Right ventricle myocardium superior (tissue), 1 donor: ENCODE results near the gene DSCAML1. TPM values are rescaled to one million over a fixed set of nuclear protein-coding genes. Genes with fewer than 3 reads are reported as not detected.

Experiments
- ATAC-seq: fragments of 200-7000 bp; cut with Tn5 transposase; one replicate; pipeline ENCODE4 v1.9.1; 2020; ENCODE audit warnings: mild to moderate bottlenecking; ENCODE audit not compliant: poor library complexity
- DNase-seq: peaks from one replicate; pipeline ENCODE4 v3.0.0-alpha.2; 2020
- intact Hi-C: fragments of 100-400 bp; cut with DNase I; formaldehyde crosslinking; loops from one replicate; pipeline ENCODE4 v1.11.2; 2022
- total RNA-seq: library from RNA; stranded (reverse); fragmentation: NEBNext Ultra II Directional; extraction: Animal tissue kit (Norgen Biotek cat#: 25700); gene quantifications from one replicate; pipeline ENCODE4 v1.2.1, GENCODE V29; 2021
- donor health status: DM: no; HTN: yes; CAD: no; lungs with severe emphysema.

The DSCAML1 gene
- total RNA-seq, 1 donor from 2014 or later = 0.83 TPM

DNA sequence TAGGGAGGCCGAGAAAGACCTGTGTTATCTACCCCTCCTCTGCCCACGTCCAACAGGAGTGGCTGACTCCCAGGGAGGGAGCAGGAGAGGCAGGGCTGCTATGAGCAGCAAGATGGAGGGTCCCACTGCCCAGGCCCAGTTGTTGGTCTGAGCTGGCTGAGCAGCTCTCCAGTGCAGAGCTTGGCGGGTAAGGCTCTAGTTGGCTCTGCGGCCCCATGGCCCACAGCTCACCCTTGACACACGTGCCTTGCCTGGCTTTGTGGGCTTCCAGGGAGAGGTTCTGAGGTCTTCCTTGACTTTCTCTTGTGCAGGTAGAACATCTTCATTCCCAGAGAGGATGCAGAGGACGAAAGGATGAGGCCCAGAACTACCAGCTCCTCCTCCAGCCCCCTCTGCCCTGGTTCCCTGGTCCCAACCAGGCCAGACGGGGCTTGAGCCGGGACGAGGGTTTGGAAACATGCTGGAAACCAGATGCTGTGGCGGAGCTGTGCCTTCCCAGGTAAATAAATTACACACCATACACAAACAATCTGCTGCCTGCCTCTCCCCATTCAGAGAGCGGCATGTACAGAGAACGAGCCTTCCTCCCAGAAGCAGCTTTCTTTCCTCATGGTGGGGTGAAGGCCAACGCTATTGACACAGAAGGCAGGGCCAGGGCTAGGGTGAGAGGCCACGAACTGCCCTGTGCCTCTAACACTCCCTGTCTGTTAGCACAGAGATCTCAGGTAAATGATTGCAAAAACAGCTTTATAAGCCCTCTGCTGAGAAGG lies 48.1 kb downstream of the DSCAML1 start:
- DNase-seq (no peak), ATAC-seq (no peak)
- intact Hi-C loops = no loop called here

DNA sequence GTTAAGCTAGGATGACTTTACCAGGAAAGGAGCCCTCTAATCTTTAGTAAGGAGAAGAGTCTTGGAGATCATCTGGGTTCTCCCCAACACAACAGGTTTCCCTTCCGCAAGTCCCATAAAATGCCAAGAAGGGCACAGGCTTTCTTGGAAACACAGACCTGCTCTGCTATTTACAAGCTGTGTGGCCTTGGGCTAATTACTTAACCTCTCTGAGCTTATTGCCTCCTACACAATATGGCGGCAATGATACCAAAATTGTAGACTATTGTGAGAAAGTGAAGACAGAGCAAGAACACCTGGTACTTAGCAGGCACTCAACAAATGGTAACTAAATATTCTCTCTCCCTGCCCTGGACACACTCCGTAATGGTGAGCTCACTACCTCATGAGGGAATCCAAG lies 49.1 kb downstream of the DSCAML1 start:
- intact Hi-C loops = no loop called here
- DNase-seq (no peak), ATAC-seq (no peak)

DNA sequence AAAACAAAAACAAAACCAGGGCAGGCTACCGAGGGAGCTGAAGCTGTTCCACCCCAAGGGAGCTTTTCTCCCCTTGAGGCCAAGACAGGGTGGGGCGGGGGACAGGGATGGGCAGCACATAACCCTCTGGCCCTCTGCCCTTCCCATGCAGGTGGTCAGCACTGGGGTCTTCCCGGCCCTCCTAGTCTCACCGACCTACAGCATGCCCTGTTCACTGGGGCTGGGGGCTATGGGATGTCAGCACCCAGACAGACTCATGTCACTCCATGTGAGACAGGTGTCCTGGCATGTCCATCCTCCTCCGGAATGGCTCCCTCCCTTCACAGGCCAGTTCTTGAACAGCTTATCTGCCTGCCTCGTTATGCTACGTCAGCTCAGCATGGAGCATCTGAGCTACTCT lies 51.7 kb downstream of the DSCAML1 start:
- ATAC-seq = no peak
- intact Hi-C loops = no loop called here
- no peak for DNase-seq

DNA sequence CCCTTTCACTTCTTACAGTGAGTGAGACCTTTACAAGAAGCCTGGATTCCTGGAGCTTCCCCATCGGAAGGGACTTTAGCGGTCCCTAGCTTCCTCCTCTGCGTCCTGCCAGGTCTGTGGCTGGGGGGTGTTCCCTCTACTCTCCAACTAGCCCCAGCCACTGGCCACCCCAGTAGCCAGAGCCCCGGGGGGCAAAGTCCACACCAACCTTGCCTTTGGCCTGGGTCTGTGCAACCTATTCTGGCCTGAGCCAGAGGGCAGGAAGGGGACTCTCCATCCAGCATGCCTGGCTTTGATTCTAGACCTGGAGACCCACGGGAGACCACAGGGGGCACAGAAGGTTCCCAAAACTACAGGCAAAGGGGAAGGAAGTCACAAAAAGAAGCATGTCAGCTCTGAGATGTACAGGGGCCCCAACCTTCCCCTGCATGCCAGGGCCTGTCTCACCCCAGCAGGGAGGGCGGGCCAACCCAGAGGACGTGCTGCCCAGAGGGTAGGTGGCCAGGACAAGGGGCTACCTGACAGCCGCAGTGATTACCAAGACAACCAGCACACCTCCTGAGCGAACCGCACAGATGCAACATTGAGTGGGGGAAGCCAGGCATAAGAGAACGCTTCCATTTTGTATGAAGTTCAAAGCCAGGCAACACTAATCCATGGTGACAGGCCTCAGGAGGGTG lies 52.4 kb downstream of the DSCAML1 start:
- intact Hi-C loops = no loop called here
- no peak for ATAC-seq
- no peak for DNase-seq

DNA sequence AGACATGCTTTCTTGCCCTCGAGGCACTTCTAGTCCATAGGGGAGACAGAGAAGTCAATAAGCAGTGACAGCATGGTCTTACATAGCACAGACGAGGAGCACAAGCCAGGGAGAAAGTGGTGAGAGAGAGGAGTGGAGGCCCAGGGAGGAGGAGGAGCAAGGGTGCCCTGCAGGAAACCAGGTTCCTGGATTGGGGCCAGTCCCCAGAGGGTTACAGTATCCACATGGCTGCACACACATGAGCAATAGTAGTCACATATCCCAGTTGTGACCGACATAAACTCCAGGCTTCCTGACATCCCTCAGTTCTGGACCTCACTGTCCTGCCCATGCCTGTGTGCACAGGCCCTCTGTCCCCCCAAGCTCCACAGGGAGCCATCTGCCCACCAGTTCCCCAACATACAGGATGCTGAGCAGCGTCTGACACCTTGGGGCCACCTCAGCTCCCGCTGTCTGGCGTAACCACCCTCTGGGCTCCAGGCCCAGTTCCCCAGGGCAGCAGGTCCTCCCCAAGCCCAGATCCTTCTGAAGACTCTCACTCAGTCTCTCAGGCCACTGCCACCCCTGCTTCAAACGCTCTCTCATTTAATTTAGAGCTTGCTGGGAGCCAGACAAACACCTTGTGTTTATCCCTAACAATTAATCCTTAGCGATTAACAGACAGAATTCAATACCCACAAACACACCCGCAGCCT lies 53.7 kb downstream of the DSCAML1 start:
- ATAC-seq (no peak), DNase-seq (no peak)
- intact Hi-C loops = no loop called here

DNA sequence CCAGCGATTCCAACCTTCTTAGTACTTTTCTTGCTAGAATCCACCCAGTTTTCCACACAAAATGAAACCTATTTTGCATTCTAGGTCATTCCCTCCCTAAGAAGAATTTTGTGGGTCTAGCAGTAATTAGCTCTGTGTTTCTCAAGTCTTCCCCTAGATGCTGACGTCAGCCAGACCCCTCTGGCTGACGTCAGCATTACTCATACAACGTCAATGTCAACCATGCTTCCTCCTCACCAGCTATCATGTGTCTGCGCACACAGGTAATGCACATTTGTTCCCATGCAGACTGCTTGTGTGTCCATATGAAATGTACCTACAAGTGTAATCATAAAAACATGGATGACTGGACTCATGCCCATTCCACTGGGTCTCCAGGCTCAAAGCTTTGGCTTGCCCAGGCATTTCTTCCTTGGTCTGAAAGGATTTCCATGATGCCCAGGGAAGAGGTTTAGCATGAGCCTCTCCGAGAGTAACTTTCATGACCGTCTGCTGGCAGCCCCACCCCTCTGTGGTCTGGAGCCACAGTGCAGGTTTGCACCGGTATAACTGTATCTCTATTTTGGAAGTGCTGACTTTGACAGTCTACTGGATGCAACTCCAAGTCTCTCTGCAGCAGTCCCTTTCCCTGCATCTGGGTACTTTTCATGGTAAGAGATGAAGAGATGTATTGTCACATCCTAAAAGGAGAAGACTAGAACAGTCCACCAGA lies 58.6 kb downstream of the DSCAML1 start:
- DNase-seq (no peak), ATAC-seq (no peak)
- intact Hi-C loops = no loop called here

DNA sequence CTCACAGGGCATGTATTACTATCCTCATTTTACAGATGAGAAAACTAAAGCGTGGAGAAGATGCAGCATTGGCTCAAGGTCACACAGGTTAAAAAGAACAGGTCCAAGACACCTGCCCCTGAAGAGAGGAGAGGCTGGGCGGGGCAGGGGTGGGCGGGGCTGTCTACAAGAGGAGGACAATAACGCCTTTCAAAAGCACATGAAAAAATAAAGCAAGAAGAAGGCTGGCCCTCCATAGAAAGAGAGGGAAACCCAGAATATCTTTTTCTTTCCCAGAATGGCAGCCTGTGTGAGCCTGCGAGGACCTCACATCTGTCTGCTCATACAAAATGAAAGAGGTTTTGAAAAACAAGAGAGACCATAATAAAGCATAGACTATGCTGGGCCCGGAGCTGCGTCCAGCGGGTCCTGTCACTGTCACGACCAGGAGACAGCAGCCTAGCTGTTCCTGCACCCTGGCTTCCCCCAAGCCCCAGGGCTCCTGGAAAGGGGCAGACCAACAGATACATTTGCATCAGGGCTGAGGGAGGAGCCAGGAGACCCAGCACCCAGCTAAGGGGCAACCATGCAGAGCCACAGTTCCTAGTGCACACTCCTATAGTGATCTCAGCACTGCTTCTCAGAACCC lies 61.6 kb downstream of the DSCAML1 start:
- no peak for ATAC-seq
- DNase-seq = no peak
- intact Hi-C loops = no loop called here

DNA sequence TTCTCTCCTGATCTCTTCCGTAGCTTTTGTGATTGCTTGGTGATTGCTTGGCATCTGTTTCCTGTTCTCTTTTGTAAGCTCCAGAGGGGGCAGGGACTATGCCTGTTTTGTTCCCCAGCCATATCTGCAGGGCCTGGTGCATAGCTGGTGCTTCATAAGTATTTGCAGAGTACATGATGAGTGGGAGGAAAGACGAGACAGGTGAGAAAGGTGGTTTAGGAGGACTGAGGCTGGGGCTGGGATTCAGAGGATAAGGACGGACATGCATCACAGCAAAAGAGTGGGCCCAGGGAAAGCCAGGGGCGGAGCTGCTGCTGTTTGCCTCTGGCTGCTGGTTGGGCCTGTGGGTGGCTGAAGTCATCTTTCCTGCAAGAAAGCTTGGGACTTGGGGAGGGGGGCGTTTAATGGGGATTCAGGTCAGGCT lies 62.4 kb downstream of the DSCAML1 start:
- ATAC-seq (no peak), DNase-seq (no peak)
- intact Hi-C loops = no loop called here

DNA sequence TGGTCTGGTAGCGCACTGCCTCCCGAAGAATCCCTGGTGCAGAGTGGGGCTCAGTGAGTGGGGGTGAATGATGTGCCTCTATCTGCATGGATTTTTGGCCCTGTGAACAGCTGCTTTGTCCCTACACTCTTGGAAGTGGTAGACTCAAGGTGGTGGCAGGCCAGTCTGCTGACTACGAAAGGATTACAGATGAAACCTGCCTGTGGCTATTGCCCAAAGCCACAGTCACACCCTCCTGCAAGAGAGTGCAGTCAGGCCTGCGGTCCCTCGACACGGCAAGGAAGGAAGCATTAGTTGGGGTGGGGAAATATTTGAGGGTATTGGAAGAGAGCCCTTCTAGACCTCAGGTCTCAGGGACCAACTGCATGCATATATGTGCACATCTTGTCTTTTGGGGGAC lies 63.7 kb downstream of the DSCAML1 start:
- intact Hi-C loops = no loop called here
- ATAC-seq (no peak), DNase-seq (no peak)

DNA sequence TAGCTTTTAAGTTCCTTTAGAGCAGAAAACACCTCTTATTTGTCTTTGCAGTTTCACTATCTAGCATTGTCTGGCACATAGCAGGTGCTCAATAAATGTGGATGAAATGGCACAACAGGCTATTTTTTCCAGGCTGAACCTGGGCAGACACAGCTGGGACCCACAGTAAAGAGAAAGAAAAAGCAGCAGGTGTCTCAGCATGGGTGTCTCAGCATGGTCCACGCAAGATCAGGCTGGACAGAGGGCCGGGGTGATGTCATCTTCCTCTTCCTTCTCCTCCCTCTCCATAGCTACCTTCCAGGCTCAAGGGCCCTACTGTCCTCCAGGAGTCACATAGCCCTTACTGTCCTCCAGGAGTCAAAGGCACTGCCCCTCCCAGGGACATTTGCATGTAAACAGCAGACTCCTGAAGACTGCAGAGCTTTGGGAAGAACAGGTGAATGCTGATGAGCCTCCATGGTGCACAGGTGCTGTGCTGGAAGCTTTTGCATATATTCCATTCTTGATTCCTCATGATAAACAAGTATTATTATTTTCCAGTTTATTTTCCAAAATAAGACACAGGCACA lies 65.2 kb downstream of the DSCAML1 start:
- ATAC-seq (no peak), DNase-seq (no peak)
- intact Hi-C loops = no loop called here

DNA sequence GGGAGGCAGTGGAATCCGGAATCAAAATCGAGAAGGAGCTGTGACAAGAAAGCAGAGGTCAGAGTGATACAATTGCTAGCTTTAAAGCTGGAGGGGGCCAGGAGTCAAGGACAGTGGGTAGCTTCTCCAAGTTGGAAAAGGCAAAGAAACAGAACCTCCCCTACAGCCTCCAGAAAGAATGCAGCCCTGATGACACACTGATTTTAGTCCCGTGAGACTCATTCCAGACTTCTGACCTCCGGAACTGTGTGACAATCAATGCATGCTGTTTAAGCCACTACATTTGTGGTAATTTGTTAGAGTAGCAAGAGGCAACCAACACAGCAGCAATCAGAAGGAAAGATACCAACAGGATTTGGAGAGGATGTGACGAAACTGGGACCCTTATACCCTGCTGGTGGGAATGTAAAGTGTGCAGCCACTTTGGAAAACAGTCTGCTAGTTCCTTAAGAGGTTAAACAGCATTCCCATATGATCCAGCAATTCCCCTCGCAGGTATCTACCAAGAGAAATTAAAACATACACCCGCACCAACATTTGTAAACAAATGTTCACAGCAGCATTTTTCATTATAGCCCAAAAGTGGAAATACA lies 66.7 kb downstream of the DSCAML1 start:
- intact Hi-C loops = no loop called here
- ATAC-seq (no peak), DNase-seq (no peak)

DNA sequence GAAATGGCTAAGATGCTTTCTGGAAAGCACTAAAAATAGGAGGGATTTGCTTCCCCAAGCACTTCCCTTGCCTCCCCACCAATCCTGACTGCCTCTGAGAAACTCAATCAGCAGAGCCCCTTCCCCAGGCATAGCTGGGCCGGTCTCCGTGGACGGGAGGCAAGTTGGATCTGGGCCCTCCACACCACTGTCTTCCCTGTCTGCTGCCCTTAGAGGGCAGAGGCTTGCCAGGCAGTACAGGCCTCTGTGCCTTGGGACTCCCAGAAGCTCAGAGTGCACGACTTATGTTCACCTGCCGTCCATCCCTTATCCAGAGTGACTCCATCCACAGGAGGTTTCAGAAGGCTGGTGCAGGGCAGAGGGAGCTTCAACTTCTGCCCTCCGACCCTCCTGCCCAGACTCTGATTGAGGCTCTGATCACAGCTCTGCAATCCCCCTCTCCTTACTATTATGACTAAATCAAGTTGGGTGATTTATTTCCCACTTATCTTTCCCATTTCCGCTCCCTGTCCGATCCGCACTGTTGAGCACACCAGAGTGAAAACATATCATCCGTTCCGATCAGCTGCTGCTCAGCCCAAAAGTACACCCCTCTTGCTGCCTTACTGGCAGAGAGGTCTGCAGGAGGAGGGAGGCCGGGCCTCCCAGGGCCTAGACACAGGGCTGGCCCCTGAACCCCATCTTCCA lies 71.8 kb downstream of the DSCAML1 start:
- intact Hi-C loops = no loop called here
- ATAC-seq (no peak), DNase-seq (no peak)

DNA sequence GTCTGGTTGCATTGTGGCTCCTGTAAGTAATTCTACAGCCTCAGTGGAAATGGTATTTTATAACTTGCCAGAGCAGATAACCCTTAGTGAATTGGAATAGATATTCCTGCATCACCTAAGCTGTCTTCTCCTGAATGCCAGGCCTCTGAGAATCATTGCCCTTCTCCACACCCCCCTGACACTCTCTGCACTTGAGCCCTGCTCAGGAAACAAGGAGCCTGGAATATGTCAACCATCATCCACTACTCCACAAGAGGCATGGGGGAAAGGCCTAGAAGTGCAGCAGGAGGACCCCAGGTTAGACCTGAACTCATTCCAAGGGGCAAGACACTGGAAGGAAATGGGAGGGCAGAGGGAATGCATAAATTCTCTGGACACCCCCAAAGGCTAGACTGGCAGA lies 72.4 kb downstream of the DSCAML1 start:
- intact Hi-C loops = no loop called here
- DNase-seq (no peak), ATAC-seq (no peak)

DNA sequence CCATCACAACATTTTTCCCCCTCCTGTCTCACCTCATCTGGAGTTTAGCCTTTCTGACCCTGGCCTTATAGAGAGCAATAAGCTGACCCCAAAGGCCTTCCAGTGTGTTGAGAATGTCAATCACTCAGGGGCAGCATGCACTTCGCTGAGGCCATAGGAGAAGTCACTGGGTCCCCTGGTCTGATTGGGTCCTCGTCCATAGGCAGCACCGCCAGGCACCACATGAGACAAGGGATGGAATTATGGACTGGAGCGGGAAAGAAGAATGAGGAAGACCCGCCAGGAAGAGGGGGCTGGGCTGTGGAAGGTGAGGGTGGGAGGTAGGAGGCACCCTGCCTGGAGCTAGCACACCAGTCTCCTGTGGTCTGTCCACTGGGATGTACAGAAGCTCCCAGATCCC lies 72.9 kb downstream of the DSCAML1 start:
- DNase-seq (no peak), ATAC-seq (no peak)
- intact Hi-C loops = no loop called here

DNA sequence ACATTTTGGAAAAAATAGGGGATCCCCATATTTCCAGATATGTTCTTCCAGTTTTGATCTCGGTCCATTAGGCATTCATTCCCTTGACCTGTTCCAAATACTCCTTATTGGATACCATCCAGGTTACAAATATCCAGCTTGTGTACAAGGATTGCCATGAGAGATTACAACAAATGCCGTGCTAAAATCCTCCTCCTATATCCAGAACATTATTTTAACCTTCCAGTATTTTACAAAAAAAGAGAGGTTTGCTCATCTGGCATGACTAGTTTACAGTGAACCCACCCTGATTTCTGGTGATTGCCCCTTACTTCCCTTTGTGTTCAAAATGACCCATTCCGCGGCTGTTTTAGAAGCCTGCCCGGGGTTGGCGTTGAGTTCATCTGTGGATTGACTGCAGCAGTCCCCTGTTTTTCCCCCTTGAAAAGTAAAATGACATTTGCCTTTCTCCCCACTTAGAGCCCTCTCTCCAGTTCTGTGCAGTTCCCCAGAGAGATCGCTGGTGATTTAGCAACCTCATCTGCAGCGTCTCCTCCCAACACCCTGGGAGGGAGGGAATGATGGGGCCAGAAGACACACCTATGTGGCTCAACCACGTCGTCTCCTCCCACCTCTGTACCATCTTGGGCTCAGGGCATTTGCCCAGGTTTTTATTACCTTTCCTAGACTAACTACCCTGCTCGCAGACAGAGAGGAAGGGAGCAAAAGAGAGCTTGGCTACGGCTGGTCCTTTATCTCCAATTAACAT lies 73.6 kb downstream of the DSCAML1 start:
- intact Hi-C loops = no loop called here
- ATAC-seq = peak; percentile 62
- no peak for DNase-seq

DNA sequence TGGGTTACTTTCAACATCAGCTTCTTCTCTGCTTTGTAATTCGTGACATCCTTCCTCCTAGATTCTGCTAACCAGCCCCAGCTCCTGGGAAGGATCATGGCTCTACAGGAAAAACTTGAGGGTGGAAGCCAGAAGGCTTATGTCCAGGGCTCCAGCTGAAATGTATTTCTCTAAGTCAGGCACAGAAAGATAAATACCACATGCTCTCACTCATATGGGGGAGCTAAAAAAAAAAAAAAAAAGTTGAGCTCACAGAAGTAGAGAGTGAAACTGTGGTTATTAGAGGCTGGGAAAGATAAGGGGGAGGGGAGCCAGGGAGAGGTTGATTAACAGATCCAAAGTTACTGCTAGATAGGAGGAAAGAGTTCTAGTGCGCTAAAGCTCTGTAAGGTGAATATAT lies 74.9 kb downstream of the DSCAML1 start:
- DNase-seq = no peak
- intact Hi-C loops = no loop called here
- peak; percentile 69 for ATAC-seq

DNA sequence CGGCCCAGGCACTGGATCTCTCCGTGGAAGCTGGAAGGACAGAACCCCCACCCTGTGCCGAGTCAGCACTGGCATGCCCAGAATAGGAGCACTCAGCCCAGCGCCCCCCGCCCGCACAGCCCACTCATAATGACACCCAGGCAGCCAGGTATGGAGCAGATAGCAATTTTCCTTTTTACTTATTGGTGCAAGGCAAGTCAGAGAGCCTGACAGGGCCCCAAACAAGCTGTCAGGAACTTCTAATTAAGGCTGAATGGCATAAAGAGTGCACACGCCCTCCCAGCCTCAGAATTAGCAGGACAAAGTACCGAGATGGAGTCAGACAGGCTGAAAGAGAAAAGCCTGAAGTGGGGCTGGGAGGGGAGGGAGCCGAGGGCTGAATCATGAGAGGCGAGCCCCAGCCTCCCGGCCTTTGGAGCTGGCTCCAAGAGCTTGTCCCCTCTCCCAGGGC lies 76.9 kb downstream of the DSCAML1 start:
- no peak for DNase-seq
- intact Hi-C loops = no loop called here
- ATAC-seq = no peak
